Stimulated activated naive CD8-positive, alpha-beta T cell treated with anti-CD3 and anti-CD28 coated beads, Interleukin-15, amount 100 ng/mL, for 72 hours (primary cell): ENCODE results near the gene DNAJA4.
"Not testable (repeated sequence)": the region's sequence is repeated elsewhere in the genome, so short reads cannot be mapped to it uniquely, and the experiment has no call there.

Experiments used
- ATAC-seq: fragments of 150-1000 bp; cut with Tn5 transposase; 2 replicates; pipeline ENCODE4 v1.10.0; 2021; ENCODE audit warnings: mild to moderate bottlenecking, moderate library complexity
- DNase-seq, 2 donors: peaks; one replicate each; pipeline ENCODE4 v3.0.0; 2021 to 2022
- H3K27ac Mint-ChIP-seq, 2 donors: one replicate each; pipeline ENCODE4 v1.8.0; 2022; ENCODE audit warnings: mild to moderate bottlenecking in 2 of 2, mixed read lengths in 2 of 2, moderate library complexity in 2 of 2
- H3K27me3 Mint-ChIP-seq: one replicate; pipeline ENCODE4 v1.8.0; 2022; ENCODE audit warnings: mixed read lengths
- H3K4me1 Mint-ChIP-seq: one replicate; pipeline ENCODE4 v1.8.0; 2022; ENCODE audit warnings: mild to moderate bottlenecking, mixed read lengths
- H3K4me3 Mint-ChIP-seq, 2 donors: one replicate each; pipeline ENCODE4 v1.8.0; 2022; ENCODE audit warnings: mild to moderate bottlenecking in 2 of 2, mixed read lengths in 2 of 2, moderate library complexity in 1 of 2
- H3K9me3 Mint-ChIP-seq, 2 donors: one replicate each; pipeline ENCODE4 v1.8.0; 2022; ENCODE audit warnings: mixed read lengths in 2 of 2

Gene DNAJA4

DNA sequence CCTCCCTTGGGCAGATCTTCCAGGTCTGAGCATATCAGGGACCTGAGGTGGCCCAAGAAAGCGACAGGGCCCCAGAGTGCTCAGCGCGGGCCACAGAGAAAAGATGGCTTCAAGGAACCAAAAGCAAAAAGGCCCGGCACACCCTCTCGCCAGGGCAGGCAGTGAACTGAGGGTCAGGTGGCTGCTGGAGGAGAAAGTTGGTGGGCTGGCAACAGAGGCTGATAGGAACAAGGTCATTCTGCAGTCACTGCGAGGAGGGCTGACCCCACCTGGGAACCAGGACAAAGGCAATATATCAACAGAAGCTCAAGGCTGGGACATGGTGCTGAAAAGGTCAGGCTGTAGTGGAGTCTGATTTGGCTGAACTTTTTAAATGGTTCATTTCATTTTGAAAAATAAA is 27.2 kb upstream of the DNAJA4 start:
- Mint-ChIP-seq H3K27ac (no peak overlapping the region), H3K4me1 (peaks cover 18% of the 10 kb centered on the region), H3K4me3 (no peak overlapping the region), H3K9me3 (no peaks in the 10 kb centered on the region), H3K27me3 (peaks cover 8% of the 10 kb centered on the region)
- ATAC-seq (no peak), DNase-seq (no peak)

DNA sequence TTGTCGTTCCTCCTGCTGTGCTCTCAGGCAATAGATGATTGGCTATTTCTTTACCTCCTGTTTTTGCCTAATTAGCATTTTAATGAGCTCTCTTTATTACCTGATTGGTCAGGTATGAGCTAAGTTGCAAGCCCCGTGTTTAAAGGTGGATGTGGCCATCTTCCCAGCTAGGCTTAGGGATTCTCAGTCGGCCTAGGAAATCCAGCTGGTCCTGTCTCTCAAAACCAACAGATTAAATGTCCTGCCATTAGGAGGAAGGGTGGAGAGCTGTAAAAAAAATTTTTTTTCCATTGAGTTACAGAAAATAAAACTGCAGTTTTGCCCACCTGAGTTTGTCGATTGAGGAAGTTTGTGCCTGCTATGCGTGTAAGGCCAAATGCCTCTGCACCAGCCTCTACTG is 24.6 kb upstream of the DNAJA4 start:
- no peaks in the 10 kb centered on the region for H3K9me3 Mint-ChIP-seq
- H3K4me1 Mint-ChIP-seq: peaks cover 8% of the 10 kb centered on the region
- H3K4me3 Mint-ChIP-seq: no peak overlapping the region
- no peak overlapping the region for H3K27ac Mint-ChIP-seq
- peaks cover 2% of the 10 kb centered on the region for H3K27me3 Mint-ChIP-seq
- DNase-seq (no peak), ATAC-seq (no peak)

DNA sequence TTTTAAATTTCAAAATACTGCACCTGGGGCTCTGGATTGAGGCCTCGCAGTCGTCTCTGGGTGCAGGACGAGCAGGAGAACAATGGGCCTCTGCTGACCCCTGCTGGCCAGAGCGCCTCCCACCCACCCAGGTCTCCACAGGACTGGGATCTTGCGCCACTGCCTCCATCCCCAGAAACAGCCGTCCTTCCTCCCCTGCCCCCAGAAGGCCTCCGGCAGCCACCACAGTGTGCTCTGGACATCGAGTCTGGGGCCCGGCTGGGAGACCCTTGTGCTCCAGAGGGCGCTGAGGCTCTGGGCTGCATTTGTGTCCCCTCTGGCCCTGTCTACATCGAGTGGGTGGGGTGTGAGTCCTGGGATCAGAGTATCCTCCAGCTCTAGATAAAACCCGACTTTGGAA is 23.3 kb upstream of the DNAJA4 start:
- ATAC-seq (peak; percentile 96), DNase-seq (peak; percentile 80 to 82)
- no peak overlapping the region for H3K4me3 Mint-ChIP-seq
- H3K9me3 Mint-ChIP-seq: no peaks in the 10 kb centered on the region
- H3K4me1 Mint-ChIP-seq: no peaks in the 10 kb centered on the region
- H3K27ac Mint-ChIP-seq: no peak overlapping the region
- H3K27me3 Mint-ChIP-seq: no peaks in the 10 kb centered on the region

DNA sequence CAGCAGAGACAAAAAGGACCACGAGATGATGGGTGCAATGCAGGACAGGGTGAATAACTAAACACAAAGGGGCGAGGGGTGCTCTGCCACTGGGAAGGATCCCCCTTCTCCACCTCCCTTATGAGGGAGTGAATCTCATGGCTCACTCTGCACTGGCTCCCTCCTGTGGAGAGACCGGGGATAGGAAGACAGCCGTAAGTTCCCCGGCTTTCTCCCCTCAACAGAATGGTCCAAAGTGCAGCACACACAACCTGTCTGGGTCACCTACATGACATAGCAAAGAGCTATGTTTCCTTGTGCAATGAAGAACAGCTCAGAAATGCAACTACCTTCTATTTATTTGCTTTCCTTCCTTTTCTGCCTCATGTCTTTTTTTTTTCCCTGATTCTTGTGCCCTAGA is 22.2 kb upstream of the DNAJA4 start:
- DNase-seq (no peak), ATAC-seq (no peak)
- no peaks in the 10 kb centered on the region for H3K27me3 Mint-ChIP-seq
- H3K4me3 Mint-ChIP-seq: no peak overlapping the region
- no peaks in the 10 kb centered on the region for H3K4me1 Mint-ChIP-seq
- no peaks in the 10 kb centered on the region for H3K9me3 Mint-ChIP-seq
- no peak overlapping the region for H3K27ac Mint-ChIP-seq

DNA sequence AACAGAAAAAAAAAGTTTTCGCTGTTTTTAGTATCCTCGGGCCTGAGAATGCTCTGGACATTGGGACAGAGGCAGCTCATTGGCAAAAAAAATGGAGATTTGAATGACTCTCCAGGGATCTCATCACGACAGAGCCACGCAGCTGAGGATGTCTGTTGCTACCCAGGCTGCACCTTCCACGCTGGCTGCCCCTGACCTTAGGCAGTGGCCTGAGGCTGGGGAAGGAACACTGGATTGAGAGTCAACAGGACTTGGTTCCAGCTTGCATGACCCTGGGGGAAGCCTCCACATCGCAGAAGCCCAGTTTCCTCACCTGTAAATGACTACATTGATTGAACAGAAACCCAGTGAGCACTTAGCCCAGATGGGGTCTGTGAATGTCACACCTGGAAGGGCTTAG is 21.3 kb upstream of the DNAJA4 start:
- Mint-ChIP-seq H3K4me1 (no peaks in the 10 kb centered on the region), H3K4me3 (no peak overlapping the region), H3K27me3 (no peaks in the 10 kb centered on the region), H3K27ac (peak overlapping the region in 1 of 2 donors; percentile 66), H3K9me3 (no peaks in the 10 kb centered on the region)
- DNase-seq: no peak
- no peak for ATAC-seq

DNA sequence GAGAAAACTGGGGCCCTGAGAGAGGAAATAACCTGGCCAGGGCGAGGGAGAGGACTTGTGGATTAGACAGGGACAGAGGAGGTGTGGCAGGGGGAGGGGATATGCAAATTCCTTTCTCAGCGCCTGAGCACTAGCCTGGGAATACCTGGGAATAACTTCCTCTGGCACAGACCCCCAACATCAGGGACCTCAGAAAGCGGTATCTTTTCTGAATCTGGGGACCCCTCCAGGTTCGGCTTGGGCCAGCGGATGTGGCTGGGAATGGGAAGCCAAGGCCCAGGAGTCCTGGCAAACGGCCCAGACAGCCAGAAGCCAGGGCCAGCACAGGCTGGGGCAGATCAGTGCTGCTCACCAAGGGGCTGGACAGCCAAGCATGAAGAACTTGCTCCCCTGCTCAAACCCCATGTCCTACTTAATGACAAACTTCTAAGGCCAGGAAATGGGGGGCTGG is 20.8 kb upstream of the DNAJA4 start:
- Mint-ChIP-seq H3K27ac (peak overlapping the region in 1 of 2 donors; percentile 66), H3K9me3 (no peaks in the 10 kb centered on the region), H3K4me1 (no peaks in the 10 kb centered on the region), H3K4me3 (no peak overlapping the region), H3K27me3 (no peaks in the 10 kb centered on the region)
- no peak for DNase-seq
- ATAC-seq: no peak

DNA sequence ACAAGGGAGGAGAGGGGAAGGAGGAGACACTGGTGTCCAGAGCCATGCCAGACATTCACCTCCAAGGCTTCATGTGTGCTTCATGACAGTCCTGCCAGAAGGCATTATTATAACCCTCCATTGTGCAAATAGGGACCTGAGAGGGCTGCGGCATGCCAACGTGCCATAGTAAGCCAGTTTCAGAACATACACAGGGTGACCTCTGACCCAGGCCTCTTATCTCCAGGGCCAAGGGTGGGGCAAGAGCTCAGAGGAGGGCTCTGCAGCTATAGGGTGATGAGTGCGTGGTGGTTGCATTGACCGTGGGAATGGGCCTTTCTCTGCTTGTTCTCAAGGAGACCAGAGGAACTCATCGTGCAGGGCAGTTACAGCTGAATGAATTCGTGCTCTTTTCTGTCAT is 20.3 kb upstream of the DNAJA4 start:
- no peaks in the 10 kb centered on the region for H3K27me3 Mint-ChIP-seq
- H3K4me3 Mint-ChIP-seq: no peak overlapping the region
- H3K9me3 Mint-ChIP-seq: no peaks in the 10 kb centered on the region
- DNase-seq (no peak), ATAC-seq (no peak)
- no peaks in the 10 kb centered on the region for H3K4me1 Mint-ChIP-seq
- H3K27ac Mint-ChIP-seq: no peak overlapping the region

DNA sequence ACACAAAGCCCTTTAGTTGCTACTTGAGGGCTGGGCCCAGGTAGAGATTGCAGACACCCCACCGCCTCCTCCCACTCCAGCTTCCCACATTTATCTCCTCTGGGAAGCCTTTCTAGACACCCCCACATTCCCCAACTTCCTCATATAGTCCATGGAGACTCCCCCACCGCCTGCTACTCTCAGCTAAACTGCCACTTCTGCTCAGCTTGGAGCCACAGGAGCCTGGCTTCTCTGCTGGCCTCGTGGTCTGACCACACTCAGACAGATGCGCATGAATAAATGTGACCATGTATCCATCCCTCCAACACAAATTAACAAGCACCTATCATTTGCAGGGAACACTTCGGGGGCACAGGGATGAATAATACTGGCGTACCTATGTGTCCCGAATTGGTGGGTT is 19.5 kb upstream of the DNAJA4 start:
- H3K9me3 Mint-ChIP-seq: no peaks in the 10 kb centered on the region
- ATAC-seq (no peak), DNase-seq (no peak)
- no peaks in the 10 kb centered on the region for H3K4me1 Mint-ChIP-seq
- H3K27me3 Mint-ChIP-seq: no peaks in the 10 kb centered on the region
- H3K27ac Mint-ChIP-seq: no peak overlapping the region
- no peak overlapping the region for H3K4me3 Mint-ChIP-seq

DNA sequence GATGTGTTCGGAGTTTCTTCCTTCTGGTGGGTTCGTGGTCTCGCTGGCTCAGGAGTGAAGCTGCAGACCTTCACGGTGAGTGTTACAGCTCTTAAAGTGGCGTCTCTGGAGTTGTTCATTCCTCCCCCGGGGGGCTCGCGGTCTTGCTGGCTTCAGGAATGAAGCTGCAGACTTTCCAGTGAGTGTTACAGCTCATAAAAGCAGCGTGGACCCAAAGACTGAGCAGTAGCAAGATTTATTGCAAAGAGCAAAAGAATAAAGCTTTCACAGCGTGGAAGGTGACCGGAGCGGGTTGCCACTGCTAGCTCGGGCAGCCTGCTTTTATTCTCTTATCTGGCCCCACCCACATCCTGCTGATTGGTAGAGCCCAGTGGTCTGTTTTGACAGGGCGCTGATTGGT is 19.0 kb upstream of the DNAJA4 start:
- not testable (repeated sequence) for ATAC-seq, H3K27ac Mint-ChIP-seq, H3K27me3 Mint-ChIP-seq, H3K4me3 Mint-ChIP-seq, H3K4me1 Mint-ChIP-seq, DNase-seq, H3K9me3 Mint-ChIP-seq

DNA sequence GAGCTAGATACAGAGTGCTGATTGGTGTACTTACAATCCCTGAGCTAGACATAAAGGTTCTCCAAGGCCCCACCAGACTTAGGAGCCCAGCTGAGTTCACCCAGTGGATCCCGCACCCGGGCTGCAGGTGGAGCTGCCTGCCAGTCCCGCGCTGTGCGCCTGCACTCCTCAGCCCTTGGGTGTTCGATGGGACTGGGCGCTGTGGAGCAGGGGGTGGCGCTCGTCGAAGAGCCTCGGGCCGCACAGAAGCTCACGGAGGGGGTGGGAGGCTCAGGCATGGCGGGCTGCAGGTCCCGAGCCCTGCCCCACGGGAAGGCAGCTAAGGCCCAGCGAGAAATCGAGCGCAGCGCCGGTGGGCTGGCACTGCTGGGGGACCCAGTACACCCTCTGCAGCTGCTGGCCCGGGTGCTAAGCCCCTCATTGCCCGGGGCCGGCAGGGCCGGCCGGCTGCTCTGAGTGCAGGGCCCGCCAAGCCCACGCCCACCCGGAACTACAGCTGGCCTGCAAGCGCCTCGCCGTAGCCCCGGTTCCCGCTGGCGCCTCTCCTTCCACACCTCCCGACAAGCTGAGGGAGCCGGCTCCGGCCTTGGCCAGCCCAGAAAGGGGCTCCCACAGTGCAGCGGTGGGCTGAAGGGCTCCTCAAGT is 18.3 kb upstream of the DNAJA4 start:
- not testable (repeated sequence) for H3K4me3 Mint-ChIP-seq, H3K4me1 Mint-ChIP-seq, H3K27me3 Mint-ChIP-seq, DNase-seq, ATAC-seq, H3K9me3 Mint-ChIP-seq, H3K27ac Mint-ChIP-seq

DNA sequence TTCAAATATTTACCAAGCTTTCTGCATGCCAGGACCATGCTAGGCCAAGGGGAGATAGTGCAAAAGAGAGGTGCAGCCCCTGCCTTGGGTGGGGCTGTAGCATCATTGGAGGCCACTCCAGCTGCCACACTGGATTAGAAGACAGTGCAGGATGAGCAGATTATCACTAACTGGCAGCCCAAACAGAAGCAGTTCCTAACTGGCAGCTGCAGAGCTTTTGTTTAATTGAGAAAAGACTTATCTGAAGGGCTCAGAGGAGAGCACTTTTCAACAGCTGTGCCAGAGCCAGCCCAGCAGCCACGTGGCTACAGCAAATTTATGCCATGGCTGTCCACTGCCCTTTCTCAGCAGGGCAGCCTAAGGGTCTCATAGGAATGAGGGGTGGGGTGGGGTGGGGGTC is 16.5 kb upstream of the DNAJA4 start:
- H3K27me3 Mint-ChIP-seq: no peaks in the 10 kb centered on the region
- no peaks in the 10 kb centered on the region for H3K9me3 Mint-ChIP-seq
- H3K4me3 Mint-ChIP-seq: no peak overlapping the region
- DNase-seq: no peak
- no peak for ATAC-seq
- H3K27ac Mint-ChIP-seq: no peak overlapping the region
- H3K4me1 Mint-ChIP-seq: no peaks in the 10 kb centered on the region

DNA sequence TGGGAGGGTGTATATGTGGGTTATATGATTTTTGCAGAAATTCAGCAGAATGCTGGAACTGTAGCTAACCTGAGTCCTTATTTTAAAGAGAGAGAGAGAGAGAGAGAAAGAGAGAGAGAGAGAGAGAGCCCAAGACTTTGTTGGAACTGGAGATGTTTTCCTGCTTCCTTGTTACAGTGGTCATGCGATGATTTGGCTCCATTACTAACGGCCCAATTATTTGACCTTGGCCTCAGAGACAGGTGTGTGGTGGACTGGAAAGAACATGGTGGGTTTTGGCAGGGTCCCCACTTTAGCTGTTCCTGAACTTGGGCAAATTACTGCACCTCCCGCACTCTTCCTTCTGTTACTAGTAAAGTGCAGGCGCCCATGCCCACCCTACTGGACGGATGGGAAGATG is 15.2 kb upstream of the DNAJA4 start:
- Mint-ChIP-seq H3K27me3 (no peaks in the 10 kb centered on the region), H3K4me3 (no peak overlapping the region), H3K27ac (peak overlapping the region in 1 of 2 donors; percentile 72), H3K4me1 (no peaks in the 10 kb centered on the region), H3K9me3 (no peaks in the 10 kb centered on the region)
- DNase-seq: no peak
- no peak for ATAC-seq

DNA sequence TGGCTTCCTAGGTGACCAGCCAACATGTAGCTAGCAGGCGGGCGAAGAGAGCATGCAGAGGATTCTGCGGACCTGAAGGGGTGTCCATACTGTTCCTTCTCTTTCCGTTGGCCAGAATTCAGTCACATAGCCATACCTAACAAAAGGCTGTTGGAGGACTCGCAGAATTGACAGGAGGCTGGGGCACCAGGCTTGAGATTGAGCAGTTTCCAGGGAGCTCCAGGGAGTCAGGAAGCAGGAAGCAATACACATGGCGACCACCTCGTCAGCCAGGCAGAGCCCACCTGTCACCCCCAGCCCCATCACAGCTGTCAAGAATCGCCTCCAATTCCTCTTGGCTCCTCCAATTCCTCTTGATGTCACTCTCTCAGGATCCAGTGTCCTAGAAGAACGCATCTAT is 13.2 kb upstream of the DNAJA4 start:
- no peak for ATAC-seq
- H3K9me3 Mint-ChIP-seq: no peaks in the 10 kb centered on the region
- no peak overlapping the region for H3K4me3 Mint-ChIP-seq
- DNase-seq: no peak
- H3K4me1 Mint-ChIP-seq: no peaks in the 10 kb centered on the region
- no peak overlapping the region for H3K27ac Mint-ChIP-seq
- H3K27me3 Mint-ChIP-seq: no peaks in the 10 kb centered on the region

DNA sequence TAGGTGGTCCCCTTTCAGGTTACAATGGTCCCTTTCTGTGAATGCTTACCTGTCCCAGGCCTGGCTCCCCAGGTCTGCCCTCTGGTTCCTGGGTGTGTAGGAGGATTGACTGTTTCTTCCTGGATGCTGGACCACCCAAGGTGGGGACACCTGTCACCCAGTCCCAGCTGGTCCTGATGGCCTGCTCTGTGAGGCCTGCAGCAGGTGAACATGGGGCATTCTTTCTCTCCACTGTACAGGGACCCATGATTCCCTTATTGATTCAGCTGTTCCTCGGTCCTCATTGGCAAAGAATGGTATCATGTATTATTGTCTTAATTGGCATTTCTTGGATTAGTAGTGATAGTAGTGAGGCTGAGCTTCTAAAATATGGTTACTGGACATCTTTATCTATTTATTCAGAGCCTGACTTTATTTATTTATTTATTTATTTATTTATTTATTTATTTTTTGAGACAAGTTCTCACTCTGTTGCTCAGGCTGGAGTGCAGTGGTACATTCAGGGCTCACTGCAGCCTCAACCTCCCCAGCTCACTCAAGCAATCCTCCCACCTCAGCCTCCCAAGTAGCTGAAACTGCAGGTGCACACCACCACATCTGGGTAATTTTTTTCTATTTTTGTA is 8.8 kb upstream of the DNAJA4 start:
- H3K9me3 Mint-ChIP-seq: no peaks in the 10 kb centered on the region
- no peaks in the 10 kb centered on the region for H3K4me1 Mint-ChIP-seq
- ATAC-seq (no peak), DNase-seq (no peak)
- H3K27me3 Mint-ChIP-seq: peaks cover 9% of the 10 kb centered on the region
- no peak overlapping the region for H3K27ac Mint-ChIP-seq
- H3K4me3 Mint-ChIP-seq: no peak overlapping the region

DNA sequence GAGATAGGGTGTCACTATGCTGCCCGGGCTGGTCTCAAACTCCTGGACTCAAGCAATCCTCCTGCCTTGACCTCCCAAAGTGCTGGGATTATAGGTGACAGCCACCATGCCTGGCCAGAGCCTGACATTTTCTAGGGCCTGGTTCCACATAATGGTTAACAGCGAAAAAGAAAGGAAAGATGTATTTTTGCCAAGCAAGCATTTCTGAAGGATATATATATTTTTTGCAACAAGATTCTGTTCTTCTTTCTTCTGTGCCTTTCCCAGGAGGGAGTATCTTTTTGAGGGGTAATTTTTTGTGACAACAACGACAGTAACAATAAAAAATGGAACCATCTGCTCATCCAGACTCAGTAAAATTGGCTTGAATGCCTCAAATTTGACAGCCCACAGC is 8.3 kb upstream of the DNAJA4 start:
- Mint-ChIP-seq H3K27me3 (peaks cover 9% of the 10 kb centered on the region), H3K9me3 (no peaks in the 10 kb centered on the region), H3K4me1 (no peaks in the 10 kb centered on the region), H3K27ac (no peak overlapping the region), H3K4me3 (no peak overlapping the region)
- DNase-seq (no peak), ATAC-seq (no peak)

DNA sequence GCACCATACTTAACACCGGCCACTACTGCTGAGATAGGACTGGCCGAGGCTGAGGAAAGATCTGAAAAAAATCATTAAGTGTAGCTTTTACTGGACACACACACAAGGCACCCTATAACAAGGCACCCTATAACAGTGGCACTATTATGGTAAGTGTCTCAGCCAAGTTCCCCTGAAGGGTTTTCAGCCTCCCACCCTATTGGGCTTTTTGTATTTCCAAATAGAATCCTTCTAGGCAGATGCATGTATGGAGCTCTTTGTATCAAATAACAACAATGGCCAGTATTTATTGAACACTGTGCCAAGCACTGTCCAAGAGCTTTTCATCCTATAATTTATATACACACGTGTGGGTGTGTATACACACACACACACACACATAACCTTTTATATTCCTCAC is 6.7 kb upstream of the DNAJA4 start:
- Mint-ChIP-seq H3K4me1 (no peaks in the 10 kb centered on the region), H3K27me3 (peaks cover 9% of the 10 kb centered on the region), H3K9me3 (no peaks in the 10 kb centered on the region), H3K27ac (no peak overlapping the region), H3K4me3 (no peak overlapping the region)
- DNase-seq: no peak
- no peak for ATAC-seq

DNA sequence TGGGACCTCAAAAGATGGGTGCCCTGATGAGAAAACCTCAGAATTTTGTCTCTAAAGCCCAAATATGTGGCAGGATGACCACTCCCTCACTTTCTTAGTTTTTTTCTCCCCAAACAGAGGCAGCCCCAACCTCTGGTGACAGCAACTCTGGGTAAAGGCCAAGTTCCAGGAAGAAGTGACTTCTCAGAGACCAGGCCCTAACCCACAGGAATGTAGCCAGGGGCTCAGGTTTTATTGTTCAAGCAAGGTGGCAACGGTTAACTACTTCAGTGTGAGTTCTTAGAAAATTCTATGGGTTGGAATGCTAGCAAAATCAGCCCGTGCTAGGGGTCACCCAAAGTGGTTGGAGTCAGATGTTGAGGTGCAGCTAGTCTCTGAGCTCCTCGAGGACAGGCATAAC is 5.1 kb upstream of the DNAJA4 start:
- Mint-ChIP-seq H3K27me3 (peaks cover 9% of the 10 kb centered on the region), H3K9me3 (no peaks in the 10 kb centered on the region), H3K4me3 (no peak overlapping the region), H3K4me1 (no peaks in the 10 kb centered on the region), H3K27ac (no peak overlapping the region)
- DNase-seq (no peak), ATAC-seq (no peak)
